Left colon (tissue), 2 donors: Measurements from ENCODE around the gene SMIM10L2A. TPM values are rescaled to one million over a fixed set of nuclear protein-coding genes. Genes with fewer than 3 reads are reported as not detected.
A peak's percentile ranks its signal among the peaks of the same experiment; 100 is the strongest.
"Not testable (repeated sequence)": the region's sequence is repeated elsewhere in the genome, so short reads cannot be mapped to it uniquely, and the experiment has no call there.

Experiments used
- ATAC-seq: fragments of 200-7000 bp; cut with Tn5 transposase; one replicate; pipeline ENCODE4 v1.9.1; 2020; ENCODE audit warnings: mild to moderate bottlenecking, moderate library complexity
- DNase-seq, 2 donors: peaks; one replicate each; pipeline ENCODE4 v3.0.0-alpha.2; 2020
- intact Hi-C, 2 donors: fragments of 100-400 bp; cut with DNase I in 1 of 2; cut with micrococcal nuclease in 1 of 2; formaldehyde crosslinking; loops; one replicate each; pipeline versions ENCODE4 v1.11.2 to v1.14.0; 2022; cut with DNase I, micrococcal nuclease
- total RNA-seq, 2 donors: library from RNA; stranded (reverse); fragmentation: NEBNext Ultra II Directional; extraction: Animal tissue kit (Norgen Biotek cat#: 25700); gene quantifications; one replicate each; pipeline ENCODE4 v1.2.1, GENCODE V29; 2021
- donor health status: DM: no; HTN: no; CAD: no.
- donor health status: DM: yes; HTN: yes; CAD: no.

The SMIM10L2A gene
- total RNA-seq, 2 donors from 2014 or later = 0.46 to 0.59 TPM

DNA sequence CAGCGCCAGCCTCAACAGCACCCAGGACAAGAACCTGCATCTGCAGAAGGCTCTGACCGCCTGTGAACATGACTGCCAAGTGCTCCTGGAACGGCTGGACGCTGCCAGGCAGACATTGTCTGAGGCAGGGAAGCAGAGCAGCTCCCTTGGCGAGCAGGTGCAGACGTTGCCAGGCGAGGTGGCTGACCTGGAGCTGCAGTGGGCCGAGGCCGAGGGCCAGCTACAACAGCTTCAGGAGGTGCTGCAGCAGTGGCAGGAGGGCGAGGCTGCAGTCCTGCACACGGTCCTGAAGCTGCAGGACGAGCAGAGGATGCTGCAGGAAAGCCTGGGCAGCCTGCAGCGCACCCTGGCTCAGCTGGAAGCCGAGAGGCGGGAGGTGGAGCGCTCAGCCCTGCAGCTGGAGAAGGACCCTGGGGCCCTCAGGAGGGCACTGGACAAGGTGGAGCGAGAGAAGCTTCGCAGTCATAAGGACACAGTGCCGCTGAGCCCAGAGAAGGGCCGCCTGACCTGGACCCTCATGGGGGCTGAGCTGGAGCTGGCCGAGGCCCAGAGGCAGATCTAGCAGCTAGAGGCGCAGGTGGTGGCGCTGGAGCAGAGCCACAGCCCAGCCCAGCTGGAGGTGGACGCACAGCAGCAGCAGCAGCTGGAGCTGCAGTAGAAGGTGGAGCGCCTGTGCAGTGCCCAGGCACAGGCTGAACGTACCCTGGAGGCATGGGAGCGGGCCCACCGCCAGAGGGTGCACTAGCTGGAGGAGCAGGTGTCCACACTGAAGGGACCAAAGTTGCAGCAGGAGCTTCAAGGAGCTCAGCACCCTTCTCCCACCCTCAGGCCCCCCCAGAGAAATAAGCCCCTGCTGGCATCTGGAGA, 16.4 kb downstream of the SMIM10L2A start:
- ATAC-seq = no peak
- DNase-seq = no peak
- intact Hi-C loops = no loop called here

DNA sequence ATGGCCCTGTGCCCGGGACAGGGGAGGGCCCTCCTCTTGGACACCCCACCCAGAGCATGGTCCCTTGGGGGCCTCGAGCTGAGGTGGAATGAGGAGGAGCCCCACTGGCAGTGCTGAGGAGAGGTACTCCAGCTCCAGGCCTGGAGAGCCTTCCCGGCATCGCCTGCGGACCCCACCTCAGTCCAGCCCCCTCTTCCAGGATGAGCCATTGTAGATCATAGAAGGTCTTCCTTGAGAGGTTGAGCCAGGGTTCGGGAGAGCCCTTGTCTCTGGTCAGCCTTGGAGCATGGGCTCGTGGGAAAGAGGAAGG, 16.9 kb downstream of the SMIM10L2A start:
- intact Hi-C loops = no loop called here
- DNase-seq (no peak), ATAC-seq (no peak)

DNA sequence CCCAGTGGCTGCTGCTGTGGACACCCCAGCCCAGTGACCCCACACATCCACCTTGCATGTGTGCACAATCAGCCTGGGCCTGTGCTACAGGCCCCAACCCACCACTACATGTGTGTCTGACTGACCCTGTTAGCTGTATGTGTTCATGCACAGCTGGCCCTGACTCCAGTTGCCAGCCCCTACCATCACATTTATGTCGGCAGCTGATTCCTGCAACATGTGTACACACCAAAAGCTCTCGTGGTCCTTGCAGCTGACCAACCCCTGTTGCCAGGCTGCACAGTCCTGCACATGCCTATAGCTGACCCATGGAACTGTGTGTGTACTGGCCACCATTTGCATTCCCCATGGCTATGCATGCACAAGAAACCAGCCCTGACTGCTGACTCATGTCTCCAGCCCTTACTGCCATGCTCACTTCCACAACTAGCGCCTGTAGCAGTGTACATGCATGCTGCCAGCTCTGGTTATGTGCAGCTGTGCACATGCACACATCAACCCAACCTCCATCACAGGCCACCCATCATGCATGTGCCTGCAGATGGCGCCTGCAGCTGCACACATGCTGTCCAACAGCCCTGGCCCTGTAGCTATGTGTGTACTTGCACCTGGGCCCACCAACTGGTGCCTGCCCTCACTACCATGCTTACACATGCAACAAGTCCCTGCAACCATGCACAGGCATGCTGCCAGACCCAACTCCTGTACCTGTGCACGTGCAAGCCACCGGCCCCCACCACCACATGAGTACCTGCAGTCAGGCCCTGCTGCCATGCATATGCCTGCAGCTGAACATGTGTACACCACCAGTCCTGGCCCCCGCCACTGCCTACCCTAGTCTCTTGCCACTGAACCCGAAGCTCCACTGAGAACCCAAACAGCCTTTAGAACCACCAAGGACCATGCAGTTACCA, 28.1 kb downstream of the SMIM10L2A start:
- intact Hi-C loops = no loop called here
- no peak for DNase-seq

DNA sequence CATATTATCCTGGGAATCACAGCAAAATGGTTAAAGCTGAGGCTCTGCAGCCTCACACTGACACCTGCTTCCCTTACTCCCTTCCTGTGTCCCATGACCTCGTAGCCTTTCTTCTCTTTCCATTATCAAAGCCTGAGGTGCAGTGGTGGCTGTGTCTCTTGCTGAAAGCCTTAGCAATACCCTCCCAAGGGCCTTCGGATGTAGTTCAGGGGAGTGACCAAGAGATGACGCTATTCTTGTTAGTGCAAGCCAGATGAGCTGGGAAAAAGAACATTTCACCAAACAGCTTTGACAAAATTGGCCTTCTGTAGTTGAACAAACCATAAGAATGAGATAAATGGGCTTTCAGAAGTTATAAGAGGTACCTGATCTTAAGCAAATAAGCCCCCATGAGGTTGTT, 31.6 kb downstream of the SMIM10L2A start:
- ATAC-seq (no peak), DNase-seq (no peak)
- intact Hi-C loops = no loop called here

More for the DNA sequence above, 28.1 kb downstream of the SMIM10L2A start:
- no peak for ATAC-seq

DNA sequence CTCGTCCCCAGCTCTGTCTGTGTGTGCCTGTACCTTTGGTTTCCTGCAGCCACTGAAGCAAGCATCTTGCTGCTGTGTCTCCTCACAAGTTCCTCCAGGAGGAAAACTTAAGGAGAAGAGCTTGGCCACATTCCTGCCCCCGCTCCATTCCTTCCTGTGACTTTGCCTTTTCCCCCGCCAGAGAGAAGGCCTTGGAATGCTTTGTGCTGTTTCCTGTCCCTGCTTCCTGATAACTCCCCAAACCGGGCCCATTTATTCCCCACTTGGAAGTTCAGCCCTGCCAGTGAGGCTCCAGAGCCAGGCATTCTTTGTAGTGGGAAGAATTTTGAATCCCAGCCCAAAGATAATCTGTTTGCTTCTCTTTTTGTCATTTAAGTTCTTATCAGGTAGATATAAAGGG, 33.1 kb downstream of the SMIM10L2A start:
- intact Hi-C loops = no loop called here
- DNase-seq = no peak
- ATAC-seq = no peak

DNA sequence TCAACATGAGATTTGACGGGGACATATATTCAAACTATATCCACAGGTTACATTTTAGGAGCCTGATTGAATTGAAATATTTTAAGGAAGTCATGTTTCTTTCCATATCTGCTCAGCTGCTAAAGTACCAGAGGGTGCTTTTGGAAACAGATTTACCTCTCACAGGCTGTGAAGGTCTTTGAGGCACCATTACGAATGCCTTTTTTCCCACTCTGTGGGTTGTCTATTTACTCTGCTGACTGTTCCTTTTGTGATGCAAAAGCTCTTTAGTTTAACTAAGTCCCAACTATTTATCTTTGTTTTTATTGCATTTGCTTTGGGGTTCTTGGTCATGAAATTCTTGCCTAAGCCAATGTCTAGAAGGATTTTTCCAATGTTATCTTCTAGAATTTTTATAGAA, 40.0 kb downstream of the SMIM10L2A start:
- intact Hi-C loops, ATAC-seq, DNase-seq: not testable (repeated sequence)

DNA sequence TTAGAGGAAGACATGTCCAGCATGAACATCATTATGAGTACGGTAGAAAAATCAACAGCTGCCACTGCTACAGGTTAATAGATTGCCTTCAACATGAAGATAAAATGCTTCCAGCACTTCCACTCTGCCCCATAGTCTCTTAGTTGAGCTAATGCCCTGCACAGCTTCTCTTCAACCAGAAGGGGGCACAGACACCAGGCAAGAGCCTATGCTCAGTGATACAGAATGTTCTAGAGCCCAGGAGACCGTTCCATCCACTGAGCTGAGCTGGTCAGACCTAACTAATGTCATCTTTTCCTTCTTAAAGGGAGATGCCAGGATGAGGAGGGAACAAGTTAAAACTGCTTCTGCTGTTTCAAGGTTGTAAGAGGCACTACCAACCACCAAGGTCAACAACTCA, 42.2 kb downstream of the SMIM10L2A start:
- DNase-seq (no peak), ATAC-seq (peak; percentile 32)
- intact Hi-C loops = no loop called here

DNA sequence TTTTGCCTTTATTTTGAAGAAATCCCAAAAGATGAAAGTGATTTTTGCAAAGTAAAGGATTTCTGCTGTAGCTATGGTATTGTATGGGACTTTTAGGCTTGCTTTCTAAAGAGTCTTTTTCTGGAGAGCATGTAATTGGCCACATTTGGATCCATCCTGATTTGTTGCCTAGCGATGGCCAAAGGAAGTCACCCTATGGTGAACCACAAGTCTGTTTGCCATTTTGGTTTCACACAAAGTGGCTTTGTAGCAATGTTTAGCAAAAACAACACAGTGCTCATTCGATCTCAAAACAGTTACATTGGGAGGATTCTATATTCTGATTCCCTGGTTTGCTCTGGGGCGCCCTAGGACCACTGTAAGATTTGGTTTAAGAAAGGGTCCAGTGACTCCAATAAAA, 54.6 kb downstream of the SMIM10L2A start:
- ATAC-seq = no peak
- no peak for DNase-seq
- intact Hi-C loops = no loop called here

DNA sequence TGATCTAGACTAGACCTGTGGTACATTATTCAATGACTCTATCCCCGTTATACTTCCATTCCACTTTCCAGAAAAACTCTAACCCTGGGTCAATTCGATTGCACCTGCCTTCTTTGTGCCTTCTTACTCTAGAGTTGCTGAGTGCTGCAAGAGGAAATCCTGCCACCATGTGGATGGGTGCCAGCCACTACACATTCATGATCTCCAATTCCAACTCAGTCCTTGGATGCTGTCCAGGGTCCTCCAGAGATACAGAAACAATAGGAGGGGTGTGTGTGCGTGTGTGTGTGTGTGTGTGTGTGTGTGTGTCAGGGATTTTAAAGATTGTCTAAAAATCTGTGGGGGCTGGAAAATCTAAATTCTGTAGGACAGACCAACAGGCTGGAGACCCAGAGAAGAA, 55.8 kb downstream of the SMIM10L2A start:
- peak; percentile 75 for ATAC-seq
- DNase-seq = peak in 1 of 2 donors; percentile 52
- intact Hi-C loops = no loop called here

Other genes with a start within 250 kb of the SMIM10L2A start
- gene ETDA, start 169.9 kb upstream of the SMIM10L2A start, total RNA-seq = not detected
- gene ETDC, start 112.5 kb upstream of the SMIM10L2A start, total RNA-seq = not detected
- gene ZNF75D, start 77.8 kb upstream of the SMIM10L2A start, total RNA-seq = 1 to 10 TPM; 7.9 to 9.0 TPM
- 1 to 10 TPM; 3.2 to 3.7 TPM for gene ZNF449, start 77.1 kb upstream of the SMIM10L2A start, total RNA-seq
- 10 to 100 TPM; 14.9 to 19.8 TPM for gene INTS6L, start 98.7 kb downstream of the SMIM10L2A start, total RNA-seq